Stimulated activated CD4-positive, alpha-beta T cell treated with anti-CD3 and anti-CD28 coated beads, TNF-alpha, amount 100 ng/mL, for 1 hour (primary cell): ENCODE results near the gene SDK2.

Experiments
- DNase-seq, 3 donors: peaks; one replicate each; pipeline ENCODE4 v3.0.0-alpha.2; 2020; ENCODE audit warnings: low read depth in 3 of 3, low spot score in 1 of 3

The SDK2 gene

DNA sequence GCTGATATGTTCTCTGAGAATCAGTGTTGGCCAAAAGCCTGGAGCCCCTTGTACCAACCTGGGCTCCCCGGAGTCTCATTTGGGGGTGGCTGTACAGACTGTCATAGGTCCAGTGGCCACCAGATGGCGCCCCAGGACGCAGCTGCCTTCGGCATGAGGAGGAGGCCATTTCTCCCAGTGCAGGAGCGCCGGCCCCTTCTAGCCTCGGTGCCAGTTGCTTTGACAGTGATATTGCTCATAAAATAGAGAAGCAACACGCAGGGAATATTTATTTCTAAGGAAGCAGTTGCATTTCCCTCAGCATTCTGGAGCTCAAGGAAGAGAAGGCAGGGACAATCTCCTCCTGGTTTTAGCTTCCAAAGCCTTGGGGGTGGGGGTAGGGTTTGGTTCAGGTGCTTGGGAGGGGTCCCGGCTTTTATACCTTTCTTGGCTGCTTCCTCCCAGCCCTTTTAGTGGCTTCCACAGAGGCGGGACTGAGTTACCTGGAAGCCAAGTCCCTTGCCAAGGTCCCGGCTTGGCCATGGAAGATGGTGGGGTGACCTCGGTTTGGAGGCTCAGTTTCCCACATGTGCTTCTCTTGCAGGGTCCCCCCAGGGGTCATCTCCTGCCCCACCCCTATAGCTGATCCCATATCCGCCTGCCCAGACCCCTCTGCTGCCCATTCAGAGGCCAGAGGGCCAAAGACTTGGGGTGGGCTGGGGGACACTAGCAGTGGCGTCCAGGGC is 214.6 kb downstream of the SDK2 start:
- peak; percentile 62 to 87 (median 79) for DNase-seq

DNA sequence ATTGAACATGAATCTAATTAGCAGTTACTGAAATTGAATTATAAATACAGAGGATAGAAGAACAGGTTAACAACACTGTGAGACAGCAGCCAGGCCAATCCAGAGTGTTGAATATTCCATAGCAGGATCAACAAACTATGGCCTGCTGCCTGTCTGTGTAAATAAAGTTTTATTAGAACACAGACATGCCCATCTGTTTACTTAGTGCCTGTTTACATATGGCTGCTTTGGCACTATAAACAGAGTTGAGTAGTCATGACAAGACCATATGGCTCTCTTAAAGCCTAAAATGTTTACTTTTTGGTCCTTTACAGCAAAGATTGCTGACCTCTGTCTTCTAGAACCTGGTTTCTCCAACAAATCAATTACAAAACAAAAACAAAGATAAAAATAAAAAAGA is 217.0 kb downstream of the SDK2 start:
- no peak for DNase-seq

DNA sequence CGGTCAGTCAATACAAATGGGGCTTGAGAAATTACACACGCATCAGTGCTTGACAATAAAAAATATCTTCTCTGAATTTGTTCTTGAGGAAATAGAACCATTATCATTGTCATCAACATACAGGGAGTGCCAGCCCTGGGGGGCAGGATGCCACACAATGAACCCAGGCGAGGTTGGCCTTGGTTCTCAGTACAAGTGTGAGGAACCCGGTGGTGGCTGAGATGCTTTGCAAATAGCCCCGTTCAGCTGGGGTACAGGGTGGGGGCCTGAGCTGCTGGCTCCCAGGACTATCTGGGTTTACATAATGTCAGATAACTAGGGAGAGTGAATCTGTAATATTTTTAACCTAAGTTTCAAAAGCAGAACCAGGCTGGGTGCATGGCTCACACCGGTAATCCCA is 219.7 kb downstream of the SDK2 start:
- DNase-seq = no peak

DNA sequence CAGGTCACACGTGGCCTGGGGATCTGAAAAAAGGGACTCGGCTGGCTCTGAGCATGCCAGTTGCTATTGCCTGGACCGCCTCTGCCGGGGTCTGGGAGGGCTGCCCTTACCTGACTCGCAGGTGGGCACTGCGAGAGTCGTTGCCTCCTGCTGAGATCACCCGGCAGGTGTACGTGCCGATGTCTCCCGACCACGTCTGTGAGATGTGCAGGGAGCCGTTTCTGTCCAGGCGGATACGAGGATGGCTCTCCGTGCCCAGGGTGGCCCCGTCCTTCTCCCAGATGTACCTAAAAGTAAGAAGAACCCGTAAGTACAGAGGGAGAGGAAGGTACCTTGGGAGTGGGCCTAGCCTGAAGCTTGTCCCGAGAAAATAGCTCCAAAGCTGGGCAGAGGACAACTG is 220.4 kb downstream of the SDK2 start:
- DNase-seq = no peak

DNA sequence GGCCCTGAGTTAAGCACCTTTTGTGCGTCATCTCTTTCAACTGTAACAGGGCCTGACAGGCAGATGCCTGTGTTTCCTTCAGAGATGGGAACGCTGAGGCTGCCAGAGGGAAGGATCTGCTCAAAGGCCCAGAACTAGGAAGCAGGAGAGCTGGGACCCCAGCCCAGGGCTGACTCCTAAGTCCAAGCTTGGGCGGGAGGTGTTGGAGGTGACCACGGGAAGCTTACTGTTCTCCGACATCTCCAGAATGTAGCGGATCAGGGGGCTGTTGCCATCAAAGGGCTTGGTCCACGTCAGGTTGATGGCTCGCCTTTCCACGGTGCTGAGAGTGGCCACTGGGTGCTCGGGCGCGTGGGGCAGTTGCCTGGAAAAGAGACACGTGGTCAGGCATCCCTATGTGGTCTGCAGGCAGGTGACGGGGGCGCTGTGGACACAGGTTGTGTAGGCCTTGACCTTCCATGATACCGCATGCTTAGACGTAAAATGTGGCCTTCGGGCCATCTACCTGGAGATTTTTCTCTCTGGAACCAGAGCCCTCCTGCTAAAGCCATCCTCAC is 221.0 kb downstream of the SDK2 start:
- DNase-seq = no peak

DNA sequence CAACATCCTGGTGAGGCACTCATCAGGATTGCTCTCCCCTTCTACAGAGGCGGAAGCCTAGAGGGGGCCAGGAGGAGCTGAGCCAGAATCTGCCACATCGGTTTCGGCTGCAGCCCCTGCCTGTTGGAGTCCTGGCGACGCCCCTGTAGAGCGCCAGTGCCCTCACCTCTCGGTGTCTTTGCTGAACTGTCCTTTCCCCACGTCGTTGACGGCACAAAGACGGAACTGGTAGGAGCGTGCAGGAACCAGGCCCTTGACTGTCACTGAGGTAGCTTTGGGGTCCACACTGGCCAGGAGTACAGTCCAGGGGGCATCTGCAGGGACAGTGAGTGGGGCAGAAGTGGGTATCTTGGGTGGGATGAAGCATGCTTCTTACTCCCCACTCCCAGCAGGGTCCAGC is 222.1 kb downstream of the SDK2 start:
- no peak for DNase-seq

DNA sequence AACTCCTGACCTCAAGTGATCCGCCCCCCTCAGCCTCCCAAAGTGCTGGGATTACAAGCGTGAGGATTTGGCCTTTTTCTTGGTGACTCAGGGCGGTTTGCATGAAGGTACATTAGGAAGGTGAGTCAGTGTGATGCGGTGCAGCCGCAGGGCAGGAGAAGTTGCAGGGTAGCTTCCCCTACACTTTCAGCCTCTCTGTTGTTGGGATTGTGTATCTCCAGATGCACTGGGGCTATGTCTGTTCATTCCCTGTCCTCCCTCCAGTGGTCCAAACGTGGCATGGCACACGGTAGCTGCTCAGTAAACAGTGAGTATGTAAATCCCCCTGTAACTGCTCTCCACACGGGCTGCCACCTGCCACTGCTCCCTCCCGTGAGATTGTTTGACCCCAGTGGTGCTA is 223.3 kb downstream of the SDK2 start:
- DNase-seq = no peak

DNA sequence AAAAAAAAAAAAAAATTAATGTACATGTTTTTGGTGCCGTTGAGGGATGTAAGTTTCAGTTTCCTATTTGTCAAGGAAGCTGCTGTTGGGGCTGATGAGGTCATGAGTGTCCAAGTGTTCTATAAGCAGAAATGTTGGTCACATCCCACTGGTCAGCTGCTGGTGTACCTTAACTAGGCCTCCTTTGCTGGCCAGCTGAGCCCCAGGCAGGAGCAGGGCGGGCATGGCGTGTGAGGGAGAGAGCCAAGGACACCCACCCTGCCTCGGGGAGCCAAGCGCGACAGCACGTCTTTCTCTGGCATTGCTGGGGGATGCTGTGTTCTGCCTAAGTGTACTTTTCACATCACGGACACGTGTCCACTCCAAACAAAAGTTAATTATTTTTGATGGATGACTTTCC is 224.4 kb downstream of the SDK2 start:
- DNase-seq = no peak

DNA sequence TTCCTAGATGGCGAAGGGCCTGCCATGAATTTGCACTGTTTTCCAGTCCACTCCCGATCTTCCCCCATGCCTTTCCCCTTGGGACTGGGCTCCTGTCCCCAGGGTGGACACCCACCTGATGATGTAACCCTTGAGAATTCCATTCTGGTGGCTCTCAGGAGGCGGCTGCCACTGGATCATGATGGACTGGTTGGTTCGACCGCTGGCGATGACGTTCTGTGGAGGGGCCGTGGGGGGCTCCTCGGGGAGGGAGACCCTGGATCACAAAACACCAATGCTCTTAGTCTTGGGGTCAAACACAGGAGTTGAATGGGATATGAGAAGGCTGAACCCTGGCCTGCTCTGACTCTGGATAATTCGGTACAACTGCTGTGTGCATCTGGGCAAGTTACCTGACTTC is 225.2 kb downstream of the SDK2 start:
- no peak for DNase-seq

DNA sequence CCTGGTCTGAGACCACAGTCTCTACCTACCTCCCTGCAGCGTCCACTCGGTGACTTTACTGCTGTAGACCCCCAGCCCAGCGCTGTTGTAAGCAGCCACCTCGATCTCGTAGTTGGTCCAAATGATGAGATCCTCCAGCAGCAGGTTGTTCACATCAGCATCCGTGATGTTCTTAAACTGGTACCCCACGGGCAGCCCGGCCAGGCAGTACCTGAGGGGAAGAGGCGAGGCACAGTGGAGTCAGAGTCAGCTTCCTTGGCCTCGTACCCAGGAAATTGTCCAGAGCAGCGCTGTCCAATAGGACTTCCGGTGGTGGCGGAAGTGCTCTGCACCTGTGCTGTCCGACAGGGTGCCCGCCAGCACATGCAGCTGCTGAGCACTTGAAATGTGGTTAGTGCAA is 228.5 kb downstream of the SDK2 start:
- no peak for DNase-seq

DNA sequence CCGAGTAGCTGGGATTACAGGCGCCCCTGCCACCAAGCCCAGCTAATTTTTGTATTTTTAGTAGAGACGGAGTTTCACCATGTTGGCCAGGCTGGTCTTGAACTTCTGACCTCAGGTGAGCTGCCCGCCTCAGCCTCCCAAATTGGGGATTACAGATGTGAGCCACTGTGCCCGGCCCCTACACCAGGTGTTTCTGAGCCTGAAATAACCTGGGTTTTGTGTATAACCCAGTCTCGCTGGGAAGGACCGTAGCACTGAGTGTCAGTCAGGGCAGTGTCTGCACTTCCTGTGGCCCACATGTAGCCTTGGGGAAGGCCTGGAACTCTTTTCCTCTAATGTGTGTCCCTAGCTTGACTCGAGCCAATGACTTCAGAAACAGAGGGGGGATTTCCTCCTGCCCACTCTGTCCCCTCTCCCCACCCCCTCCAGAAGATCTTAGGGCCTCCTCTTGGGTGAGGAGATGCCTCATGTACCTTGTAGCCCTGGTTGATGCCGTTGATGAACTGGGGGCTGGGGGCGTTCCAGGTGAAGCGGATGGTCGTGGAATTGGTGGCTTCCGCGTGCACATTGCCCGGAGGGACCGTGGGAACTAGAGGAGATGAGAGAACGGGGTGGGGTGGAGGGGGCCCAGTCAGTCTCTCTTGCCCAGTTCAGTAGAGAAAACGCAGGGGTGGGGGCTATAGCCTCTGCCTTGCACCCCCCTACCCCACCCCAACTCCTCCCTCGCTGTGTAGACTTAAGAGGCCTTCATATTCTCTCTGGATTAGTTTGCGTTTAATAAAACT is 229.9 kb downstream of the SDK2 start:
- no peak for DNase-seq

DNA sequence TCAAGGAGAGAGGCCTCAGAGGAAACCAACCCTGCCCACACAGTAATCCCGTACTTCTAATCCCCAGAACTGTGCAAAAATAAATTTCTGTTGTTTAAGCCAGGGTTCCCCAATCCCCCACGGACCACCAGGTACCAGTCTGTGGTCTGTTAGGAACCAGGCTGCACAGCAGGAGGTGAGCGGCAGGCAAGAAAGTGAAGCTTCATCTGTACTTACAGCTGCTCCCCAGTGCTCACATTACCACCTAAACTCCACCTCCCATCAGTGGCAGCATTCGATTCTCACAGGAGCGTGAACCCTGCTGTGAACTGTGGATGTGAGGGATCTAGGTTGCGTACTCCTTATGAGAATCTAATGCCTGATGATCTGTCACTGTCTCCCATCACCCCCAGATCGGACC is 231.3 kb downstream of the SDK2 start:
- no peak for DNase-seq

DNA sequence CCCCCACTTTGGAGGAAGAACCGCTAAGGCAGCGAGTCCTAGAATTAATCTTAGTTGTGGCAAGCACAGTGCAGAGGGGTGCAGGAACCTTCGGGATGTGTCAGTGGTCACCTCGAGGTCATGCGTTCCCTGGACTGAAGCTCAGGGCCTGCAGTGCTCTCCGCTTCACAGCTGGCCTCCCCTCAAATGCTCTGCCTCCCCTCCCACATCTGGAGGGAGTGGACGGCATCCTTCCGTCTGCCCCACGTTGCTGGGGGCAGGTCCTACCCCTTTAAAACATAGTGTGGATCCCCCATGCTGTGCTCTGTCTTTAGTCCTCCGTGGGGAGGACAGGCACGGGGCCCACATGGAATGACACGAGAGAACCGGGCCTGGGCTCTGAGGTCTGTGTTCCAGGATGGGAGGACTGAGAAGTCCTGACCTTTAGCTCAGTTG is 232.9 kb downstream of the SDK2 start:
- no peak for DNase-seq

DNA sequence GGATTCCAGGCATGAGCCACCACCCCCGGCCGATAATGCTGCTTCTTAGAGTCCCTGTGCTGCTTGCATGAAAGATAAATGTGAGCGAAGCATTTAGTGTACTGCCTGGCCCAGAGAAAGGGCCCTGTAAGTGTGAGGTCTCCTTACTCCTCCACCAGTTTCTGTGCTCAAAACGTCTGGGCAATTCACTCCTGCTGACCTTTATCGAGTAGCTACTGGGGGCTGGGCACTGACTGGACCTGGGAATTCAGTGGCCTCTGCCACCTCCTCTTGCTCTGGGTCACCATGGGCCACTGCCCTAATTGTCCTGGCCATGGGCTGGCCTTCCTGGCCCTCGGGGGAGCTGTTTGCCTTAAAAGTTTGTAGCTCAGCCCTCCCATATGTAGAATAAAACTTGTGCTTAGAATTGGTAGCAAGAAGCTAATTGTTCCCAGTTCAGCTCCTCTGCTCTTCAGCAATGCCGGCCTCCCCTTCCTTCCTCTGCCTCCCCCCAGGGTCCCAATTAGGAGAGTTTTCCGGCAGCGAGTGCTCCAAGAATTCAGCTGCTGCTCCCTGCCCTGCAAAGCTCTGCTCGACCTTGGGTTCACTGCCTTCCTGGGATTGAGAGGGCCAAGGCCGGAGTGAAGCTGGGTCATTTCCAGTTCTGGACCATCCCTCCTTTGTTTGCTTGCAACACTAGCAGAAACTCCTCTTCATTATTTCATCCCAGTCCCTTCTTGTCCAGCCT is 233.5 kb downstream of the SDK2 start:
- DNase-seq = no peak

DNA sequence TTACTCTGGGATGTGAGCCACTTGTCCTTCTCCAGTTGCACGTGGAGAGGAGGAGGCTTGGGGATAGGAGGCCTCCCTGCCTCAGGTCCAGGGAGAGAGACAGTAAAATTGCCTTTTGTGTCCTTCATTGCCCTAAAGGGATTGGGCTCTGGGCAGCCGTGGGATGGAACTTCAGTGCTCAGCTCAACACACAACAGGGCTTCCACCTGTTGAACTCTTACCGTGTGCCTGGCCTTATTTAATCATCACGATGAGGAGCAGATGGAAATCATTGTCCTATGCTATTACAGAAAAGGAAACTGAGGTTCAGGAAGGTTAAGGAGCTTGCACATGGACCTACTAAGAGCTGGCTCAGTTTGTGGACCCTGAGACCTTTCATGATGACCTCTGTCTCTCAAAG is 240.0 kb downstream of the SDK2 start:
- DNase-seq = no peak

DNA sequence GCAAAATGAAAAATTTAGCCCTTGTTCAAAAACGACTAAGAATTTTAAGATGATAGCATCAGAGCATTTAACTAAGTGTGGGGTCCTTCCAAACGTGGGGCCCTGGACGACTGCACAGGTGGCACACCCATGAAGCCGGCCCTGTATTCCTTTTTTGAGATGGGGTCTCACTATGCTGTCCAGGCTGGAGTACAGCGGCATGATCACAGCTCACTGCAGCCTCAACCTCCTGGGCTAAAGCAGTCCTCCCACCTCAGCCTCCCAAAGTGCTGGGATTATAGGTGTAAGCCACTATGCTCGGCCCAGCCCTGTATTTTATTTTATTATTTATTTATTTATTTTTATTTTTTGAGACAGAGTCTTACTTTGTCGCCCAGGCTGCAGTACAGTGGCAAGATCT is 241.8 kb downstream of the SDK2 start:
- no peak for DNase-seq

DNA sequence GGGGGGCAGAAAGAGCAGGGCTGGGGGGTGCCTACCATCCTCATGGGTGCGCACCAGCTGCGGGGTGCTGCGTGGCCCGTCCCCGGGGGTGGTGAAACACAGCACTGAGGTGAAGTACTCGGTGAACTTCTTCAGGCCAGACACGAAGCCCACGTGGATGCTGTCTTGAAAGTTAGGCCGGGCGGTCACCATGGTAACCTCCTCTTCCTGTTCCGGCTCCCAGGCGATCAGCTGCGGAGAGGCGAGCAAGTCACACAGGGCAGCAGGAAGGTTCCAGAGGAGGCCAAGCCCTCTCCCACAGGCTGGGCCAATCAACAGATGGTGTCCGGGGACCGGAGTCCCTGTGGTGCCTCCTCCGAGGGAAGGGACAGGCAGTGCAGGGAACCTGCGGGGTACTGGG is 242.3 kb downstream of the SDK2 start:
- no peak for DNase-seq

DNA sequence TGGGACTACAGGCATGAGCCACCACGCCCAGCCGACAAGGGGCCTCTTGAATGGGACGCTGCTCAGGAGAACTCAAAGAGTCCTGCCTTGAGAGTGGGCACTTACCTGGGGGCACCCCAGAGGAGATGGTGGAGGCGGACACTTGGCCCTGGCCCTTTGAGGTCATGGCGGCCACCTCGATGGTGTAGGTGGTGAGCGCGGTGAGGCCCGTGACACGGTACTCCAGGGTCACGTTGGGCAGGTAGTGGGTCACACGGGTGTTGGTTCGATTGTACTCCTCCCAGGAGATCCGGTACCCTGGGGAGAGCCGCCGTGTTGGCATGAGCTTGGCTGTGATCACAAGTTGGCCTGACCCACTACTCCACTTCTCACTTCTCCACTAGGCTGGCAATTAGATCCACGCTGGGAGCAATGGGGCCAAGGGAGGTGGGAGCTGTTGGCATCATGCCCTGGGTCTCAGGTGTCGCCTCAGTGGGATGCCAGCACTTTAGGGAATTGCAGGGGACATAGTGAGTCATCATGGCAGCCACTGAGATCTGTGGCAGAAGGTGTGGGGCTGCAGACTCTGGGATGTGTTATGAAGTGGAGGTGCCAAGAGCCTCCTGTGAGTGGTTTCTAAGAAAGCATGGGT is 243.2 kb downstream of the SDK2 start:
- DNase-seq = no peak

DNA sequence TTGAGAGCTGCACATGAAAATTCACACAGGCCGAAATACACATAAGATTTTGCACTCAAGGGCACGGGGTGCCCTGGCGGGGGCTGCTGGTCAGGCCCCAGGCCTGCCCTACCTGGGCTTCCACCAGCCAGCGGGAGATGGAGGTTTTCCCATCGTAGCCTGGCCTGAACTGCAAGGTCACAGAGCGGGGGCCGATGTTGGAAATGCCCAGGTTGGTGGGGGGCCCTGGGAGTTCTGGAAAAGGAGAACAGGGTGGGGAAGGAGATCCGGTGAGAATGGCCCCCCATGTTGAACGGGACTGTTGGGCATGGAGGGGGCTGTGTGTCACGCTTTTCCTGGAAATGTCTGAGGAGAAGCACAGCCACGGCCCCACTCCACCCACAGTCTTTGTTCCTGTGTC is 245.2 kb downstream of the SDK2 start:
- DNase-seq = no peak

DNA sequence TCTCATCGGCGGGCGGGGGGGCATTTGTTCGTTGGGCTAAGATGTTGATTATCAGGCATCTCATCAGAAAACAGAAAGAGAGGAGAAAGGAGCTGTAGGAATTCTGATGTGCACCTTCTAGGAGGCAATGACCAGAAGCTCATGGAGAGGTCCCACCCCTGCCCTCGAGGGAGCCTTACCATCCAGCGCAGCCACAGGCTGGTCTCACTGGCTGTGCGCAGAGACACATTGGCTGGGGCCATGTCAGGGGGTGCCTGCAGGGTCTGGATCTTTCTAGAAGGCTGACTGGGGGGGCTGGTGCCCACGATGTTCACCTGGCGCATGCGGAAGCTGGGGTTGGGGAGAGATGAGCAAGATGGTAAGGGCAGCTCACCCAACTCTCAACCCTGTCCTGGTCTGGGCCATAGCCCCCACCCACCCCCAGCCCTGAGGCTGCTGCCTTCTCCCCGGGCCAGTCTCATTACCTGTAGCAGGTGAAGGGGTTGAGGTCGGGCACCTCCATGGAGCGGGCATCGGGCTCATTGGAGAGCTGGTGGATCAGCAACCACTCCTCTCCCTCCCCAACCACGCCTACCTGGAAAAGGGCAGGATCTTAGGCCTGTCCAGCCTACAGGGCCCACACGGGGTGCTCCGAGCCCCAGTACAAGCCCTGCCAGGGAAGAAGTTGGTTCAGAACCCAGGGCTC is 246.2 kb downstream of the SDK2 start:
- no peak for DNase-seq
